ENCODE data around the gene CD6. TPM values are rescaled to one million over a fixed set of nuclear protein-coding genes. Genes with fewer than 3 reads are reported as not detected.

Gene CD6
- polyA plus RNA-seq, 3 donors: 0.95 to 1.5 (median 1.4) TPM

- DNase-seq (ENCODE audit: extremely low read depth in 1 of 11, low read depth in 9 of 11, low spot score in 4 of 11): no peak
Observed at GRCh38 chr11:60934124-60934789, 37.2 kb upstream of the CD6 start.

GRCh38 chr11:60934790-60935605, 36.5 kb upstream of the CD6 start:
- no peak for DNase-seq (ENCODE audit: extremely low read depth in 1 of 11, low read depth in 9 of 11, low spot score in 4 of 11)

GRCh38 chr11:60935676-60936442, 35.6 kb upstream of the CD6 start:
- no peak for DNase-seq (ENCODE audit: extremely low read depth in 1 of 11, low read depth in 9 of 11, low spot score in 4 of 11)

- DNase-seq (ENCODE audit: extremely low read depth in 1 of 11, low read depth in 9 of 11, low spot score in 4 of 11): no peak
Observed at GRCh38 chr11:60936467-60937143, 34.9 kb upstream of the CD6 start.

GRCh38 chr11:60937144-60937527, 34.3 kb upstream of the CD6 start:
- no peak for DNase-seq (ENCODE audit: extremely low read depth in 1 of 11, low read depth in 9 of 11, low spot score in 4 of 11)

GRCh38 chr11:60937811-60938210, 33.7 kb upstream of the CD6 start:
- DNase-seq (ENCODE audit: extremely low read depth in 1 of 11, low read depth in 9 of 11, low spot score in 4 of 11): no peak

- DNase-seq (ENCODE audit: extremely low read depth in 1 of 11, low read depth in 9 of 11, low spot score in 4 of 11): no peak
Observed at GRCh38 chr11:60938500-60938899, 33.0 kb upstream of the CD6 start.

- no peak for DNase-seq (ENCODE audit: extremely low read depth in 1 of 11, low read depth in 9 of 11, low spot score in 4 of 11)
Observed at GRCh38 chr11:60939301-60939700, 32.2 kb upstream of the CD6 start.

- DNase-seq (ENCODE audit: extremely low read depth in 1 of 11, low read depth in 9 of 11, low spot score in 4 of 11): no peak
Observed at GRCh38 chr11:60939855-60940254, 31.6 kb upstream of the CD6 start.

- DNase-seq (ENCODE audit: extremely low read depth in 1 of 11, low read depth in 9 of 11, low spot score in 4 of 11): no peak
Observed at GRCh38 chr11:60941371-60942119, 29.9 kb upstream of the CD6 start.

GRCh38 chr11:60942219-60942618, 29.3 kb upstream of the CD6 start:
- no peak for DNase-seq (ENCODE audit: extremely low read depth in 1 of 11, low read depth in 9 of 11, low spot score in 4 of 11)

GRCh38 chr11:60942970-60943565, 28.4 kb upstream of the CD6 start:
- peak in 1 of 11 donors; percentile 25 for DNase-seq (ENCODE audit: extremely low read depth in 1 of 11, low read depth in 9 of 11, low spot score in 4 of 11)

- DNase-seq (ENCODE audit: extremely low read depth in 1 of 11, low read depth in 9 of 11, low spot score in 4 of 11): no peak
Observed at GRCh38 chr11:60944490-60945294, 26.8 kb upstream of the CD6 start.

- DNase-seq (ENCODE audit: extremely low read depth in 1 of 11, low read depth in 9 of 11, low spot score in 4 of 11): no peak
Observed at GRCh38 chr11:60945295-60945667, 26.2 kb upstream of the CD6 start.

GRCh38 chr11:60946601-60947264, 24.7 kb upstream of the CD6 start:
- no peak for DNase-seq (ENCODE audit: extremely low read depth in 1 of 11, low read depth in 9 of 11, low spot score in 4 of 11)

- DNase-seq (ENCODE audit: extremely low read depth in 1 of 11, low read depth in 9 of 11, low spot score in 4 of 11): no peak
Observed at GRCh38 chr11:60947700-60948099, 23.8 kb upstream of the CD6 start.

- no peak for DNase-seq (ENCODE audit: extremely low read depth in 1 of 11, low read depth in 9 of 11, low spot score in 4 of 11)
Observed at GRCh38 chr11:60948250-60948649, 23.2 kb upstream of the CD6 start.
